Measurements from ENCODE around the gene TBC1D22B. TPM values are rescaled to one million over a fixed set of nuclear protein-coding genes. Genes with fewer than 3 reads are reported as not detected.
A peak's percentile ranks its signal among the peaks of the same experiment; 100 is the strongest.

TBC1D22B gene
- total and polyA plus RNA-seq, 2 of the 13 experiments (the other 11 are each of a cell fraction or from before 2014, with no cell fraction given): 9.7 to 12.9 TPM

- no peak for TF ChIP-seq KIAA2018 (CRISPR knock-in tag; IDR thresholded peaks at IDR 0.05; ENCODE audit: borderline replicate concordance)
- TF ChIP-seq, protein P1, sequence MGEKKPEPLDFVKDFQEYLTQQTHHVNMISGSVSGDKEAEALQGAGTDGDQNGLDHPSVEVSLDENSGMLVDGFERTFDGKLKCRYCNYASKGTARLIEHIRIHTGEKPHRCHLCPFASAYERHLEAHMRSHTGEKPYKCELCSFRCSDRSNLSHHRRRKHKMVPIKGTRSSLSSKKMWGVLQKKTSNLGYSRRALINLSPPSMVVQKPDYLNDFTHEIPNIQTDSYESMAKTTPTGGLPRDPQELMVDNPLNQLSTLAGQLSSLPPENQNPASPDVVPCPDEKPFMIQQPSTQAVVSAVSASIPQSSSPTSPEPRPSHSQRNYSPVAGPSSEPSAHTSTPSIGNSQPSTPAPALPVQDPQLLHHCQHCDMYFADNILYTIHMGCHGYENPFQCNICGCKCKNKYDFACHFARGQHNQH (CRISPR knock-in tag; IDR thresholded peaks at IDR 0.05): no peak; the same call in 1 of the 2 replicates
- TF ChIP-seq PHF8 (CRISPR knock-in tag; IDR thresholded peaks at IDR 0.05): peak; percentile 85
- TF ChIP-seq ZBTB38 (CRISPR knock-in tag; IDR thresholded peaks at IDR 0.05): peak; percentile 57; the same call in 1 of the 2 replicates
- TF ChIP-seq MAZ (IDR thresholded peaks at IDR 0.05; ENCODE audit: borderline replicate concordance, low read depth, low read length): 0 out of 2 replicates have a peak, but pooled peaks have one; percentile 36
- TF ChIP-seq MAZ (CRISPR knock-in tag; IDR thresholded peaks at IDR 0.05; ENCODE audit: low read depth): peak; percentile 59
- TF ChIP-seq ZBTB49 (CRISPR knock-in tag; IDR thresholded peaks at IDR 0.05; ENCODE audit: borderline replicate concordance): no peak
- no peak for TF ChIP-seq ZNF253 (CRISPR knock-in tag; IDR thresholded peaks at IDR 0.05; ENCODE audit: borderline replicate concordance)
- TF ChIP-seq NR2F6 (IDR thresholded peaks at IDR 0.05): no peak
- TF ChIP-seq NR2F6 (CRISPR knock-in tag; IDR thresholded peaks at IDR 0.05): no peak
- no peak for TF ChIP-seq SUZ12 (IDR thresholded peaks at IDR 0.05; ENCODE audit: low read depth, low read length)
- TF ChIP-seq ZNF703 (CRISPR knock-in tag; IDR thresholded peaks at IDR 0.05; ENCODE audit: borderline replicate concordance): no peak; the same call in 1 of the 2 replicates
- no peak for TF ChIP-seq REL (CRISPR knock-in tag; conservative IDR thresholded peaks at IDR 0.05)
- TF ChIP-seq E2F1 (CRISPR knock-in tag; IDR thresholded peaks at IDR 0.05): peak; percentile 80
- TF ChIP-seq GATAD1 (CRISPR knock-in tag; IDR thresholded peaks at IDR 0.05): peak; percentile 84
These were observed 96.4 kb downstream of the TBC1D22B start, which contains the start of gene RNF8 (continued) for GRCh38 chr6:37353761-37354525.

Data from HepG2 (cell line).